Measurements from ENCODE around the gene SKAP2.
A peak's percentile ranks its signal among the peaks of the same experiment; 100 is the strongest.

SKAP2 gene

GRCh38 chr7:26864309-26865093 lies at the start of gene SKAP2:
Gene SKAP2, minus strand, starts transcription at chr7:26864590. Its CDS starts 161 bp downstream, at chr7:26864429.
- in situ Hi-C loops (cut with MboI; ENCODE audit: low sequenced_read_pairs, unreplicated experiment): no loop called here
- peak; percentile 94 for DNase-seq (ENCODE audit: low spot score)
- no peak for TF ChIP-seq CTCF (IDR thresholded peaks at IDR 0.05; ENCODE audit: borderline replicate concordance, control extremely low read depth, extremely low read depth, insufficient read depth, missing control alignments)

- no peak for TF ChIP-seq CTCF (IDR thresholded peaks at IDR 0.05; ENCODE audit: borderline replicate concordance, control extremely low read depth, extremely low read depth, insufficient read depth, missing control alignments)
- in situ Hi-C loops (cut with MboI; ENCODE audit: low sequenced_read_pairs, unreplicated experiment): no loop called here
- no peak for DNase-seq (ENCODE audit: low spot score)
These were observed 48.6 kb upstream of the SKAP2 start for GRCh38 chr7:26912933-26913536.

GRCh38 chr7:26912338-26912737 lies 47.9 kb upstream of the SKAP2 start:
- DNase-seq (ENCODE audit: low spot score): no peak
- in situ Hi-C loops (cut with MboI; ENCODE audit: low sequenced_read_pairs, unreplicated experiment): no loop called here
- TF ChIP-seq CTCF (IDR thresholded peaks at IDR 0.05; ENCODE audit: borderline replicate concordance, control extremely low read depth, extremely low read depth, insufficient read depth, missing control alignments): no peak

GRCh38 chr7:26910221-26910620 lies 45.8 kb upstream of the SKAP2 start:
- in situ Hi-C loops (cut with MboI; ENCODE audit: low sequenced_read_pairs, unreplicated experiment): no loop called here
- TF ChIP-seq CTCF (IDR thresholded peaks at IDR 0.05; ENCODE audit: borderline replicate concordance, control extremely low read depth, extremely low read depth, insufficient read depth, missing control alignments): no peak

GRCh38 chr7:26900251-26900650 lies 35.9 kb upstream of the SKAP2 start:
- in situ Hi-C loops (cut with MboI; ENCODE audit: low sequenced_read_pairs, unreplicated experiment): no loop called here
- DNase-seq (ENCODE audit: low spot score): no peak
- no peak for TF ChIP-seq CTCF (IDR thresholded peaks at IDR 0.05; ENCODE audit: borderline replicate concordance, control extremely low read depth, extremely low read depth, insufficient read depth, missing control alignments)

More at GRCh38 chr7:26910221-26910620, 45.8 kb upstream of the SKAP2 start:
- DNase-seq (ENCODE audit: low spot score): no peak

GRCh38 chr7:26899519-26899918 lies 35.1 kb upstream of the SKAP2 start:
- in situ Hi-C loops (cut with MboI; ENCODE audit: low sequenced_read_pairs, unreplicated experiment): no loop called here
- no peak for DNase-seq (ENCODE audit: low spot score)
- no peak for TF ChIP-seq CTCF (IDR thresholded peaks at IDR 0.05; ENCODE audit: borderline replicate concordance, control extremely low read depth, extremely low read depth, insufficient read depth, missing control alignments)

Data from GM13976 (cell line).